K562 (cell line): ENCODE data around the gene SLC25A42. TPM values are rescaled to one million over a fixed set of nuclear protein-coding genes. Genes with fewer than 3 reads are reported as not detected.

Experiments used
- BMI1 ChIP-seq: fragments of 150-350 bp; IDR thresholded peaks from 2 replicates; pipeline ENCODE4 v1.6.1; 2014; ENCODE audit warnings: low read length
- GATAD2A ChIP-seq: fragments of 450-650 bp; IDR thresholded peaks from 2 replicates; pipeline ENCODE4 v1.6.1; 2017
- GTF2E2 ChIP-seq: fragments of 200-800 bp; sonication (Bioruptor generic); IDR thresholded peaks from 2 replicates; pipeline ENCODE4 v1.6.1; 2016; ENCODE audit warnings: missing genetic modification characterization, missing compliant biosample characterization
- KLF13 ChIP-seq: fragments of 450-650 bp; IDR thresholded peaks from 2 replicates; pipeline ENCODE4 v1.6.1; 2016; ENCODE audit warnings: missing genetic modification characterization, low read depth, mild to moderate bottlenecking, missing compliant biosample characterization, moderate library complexity, borderline replicate concordance
- MCM2 ChIP-seq: fragments of 450-650 bp; IDR thresholded peaks from 2 replicates; pipeline ENCODE4 v1.6.1; 2017; ENCODE audit warnings: low read depth, mild to moderate bottlenecking
- MIER1 ChIP-seq: fragments of 450-650 bp; IDR thresholded peaks from 2 replicates; pipeline ENCODE4 v1.6.1; 2016; ENCODE audit warnings: antibody characterized with exemption, mild to moderate bottlenecking, low read depth
- NFIC ChIP-seq: fragments of 450-650 bp; IDR thresholded peaks from 2 replicates; pipeline ENCODE4 v1.6.1; 2017; ENCODE audit warnings: mild to moderate bottlenecking, inconsistent platforms
- PHF21A ChIP-seq: fragments of 450-650 bp; IDR thresholded peaks from 2 replicates; pipeline ENCODE4 v1.6.1; 2017; ENCODE audit warnings: low read depth, borderline replicate concordance
- POLR2H ChIP-seq: IDR thresholded peaks from 2 replicates; pipeline ENCODE4 v1.6.1; 2016; ENCODE audit warnings: missing genetic modification characterization, low read depth, mild to moderate bottlenecking, control low read depth, missing compliant biosample characterization, moderate library complexity
- RAD51 ChIP-seq: fragments of 450-650 bp; IDR thresholded peaks from 2 replicates; pipeline ENCODE4 v1.7.1; 2016; ENCODE audit warnings: low read depth, mild to moderate bottlenecking, borderline replicate concordance
- SAP30 ChIP-seq: fragments of 200-600 bp; sonication (generic); IDR thresholded peaks from 2 replicates; pipeline ENCODE4 v1.6.1; 2012; ENCODE audit warnings: borderline replicate concordance, low read depth, mild to moderate bottlenecking, moderate library complexity, low read length, control low read depth, inconsistent platforms; ENCODE audit not compliant: insufficient read depth, poor library complexity, severe bottlenecking
- SMAD3 ChIP-seq: fragments of 450-650 bp; formaldehyde crosslinking; conservative IDR thresholded peaks from 2 replicates; pipeline ENCODE4 v1.4.0; 2020; ENCODE audit warnings: mild to moderate bottlenecking
- STAT5B ChIP-seq: fragments of 250-450 bp; sonication (Bioruptor Pico); IDR thresholded peaks from 2 replicates; pipeline ENCODE4 v1.8.0; 2021; ENCODE audit warnings: mild to moderate bottlenecking, inconsistent platforms
- XRCC3 ChIP-seq: fragments of 450-650 bp; IDR thresholded peaks from 2 replicates; pipeline ENCODE4 v1.6.1; 2017; ENCODE audit warnings: mild to moderate bottlenecking, moderate library complexity
- ZNF217 ChIP-seq: sonication (generic); formaldehyde crosslinking; IDR thresholded peaks from 2 replicates; pipeline ENCODE4 v1.8.0; 2022; ENCODE audit warnings: mild to moderate bottlenecking, missing genetic modification reagents
- ZNF274 ChIP-seq: IDR thresholded peaks from 2 replicates; pipeline ENCODE4 v1.6.1; 2011; ENCODE audit warnings: low read depth, mild to moderate bottlenecking, low read length, moderate library complexity, borderline replicate concordance
- ZNF41 ChIP-seq: fragments of 250-450 bp; sonication (Bioruptor Pico); conservative IDR thresholded peaks from 2 replicates; pipeline ENCODE4 v1.4.0; 2020; ENCODE audit warnings: mild to moderate bottlenecking
- ZNF507 ChIP-seq: conservative IDR thresholded peaks from 2 replicates; pipeline ENCODE4 v1.6.1; 2017; ENCODE audit warnings: missing genetic modification characterization, missing compliant biosample characterization
- ZNF780A ChIP-seq: fragments of 250-450 bp; sonication (Bioruptor Pico); IDR thresholded peaks from 2 replicates; pipeline ENCODE4 v1.5.0; 2021; ENCODE audit warnings: mild to moderate bottlenecking
- polyA plus RNA-seq, 8 experiments: library from polyadenylated mRNA; depleted of rRNA in 4 of 8; stranded (reverse) in 5 of 8; unstranded in 3 of 8; fragments of >200 nt; fragmentation: Nextera tagmentation in 2 of 8; fragmentation: Illumina TruSeq in 1 of 8; extraction: Ambion mirVana in 2 of 8; extraction: Trizol in 1 of 8; gene quantifications; 2 replicates each; pipeline versions ENCODE4 v1.2.1 to v1.2.3, GENCODE V29; 2011 to 2014; ENCODE audit warnings: inconsistent platforms in 1 of 8, missing spikeins in 1 of 8
- total RNA-seq, 7 experiments: library from RNA; depleted of rRNA in 6 of 7; stranded (reverse); fragments of >200 nt in 6 of 7; fragmentation: Illumina TruSeq in 2 of 7; extraction: Trizol in 2 of 7; gene quantifications; 2 replicates each; pipeline versions ENCODE4 v1.2.1 to v1.2.3, GENCODE V29; 2011 to 2021; ENCODE audit warnings: low replicate concordance in 1 of 7
- TF ChIP-seq, protein P1 (sequence below): IDR thresholded peaks from 2 replicates; pipeline ENCODE4 v1.6.1; 2011; ENCODE audit warnings: borderline replicate concordance, low read depth, mild to moderate bottlenecking, moderate library complexity, low read length; ENCODE audit not compliant: insufficient read depth, poor library complexity, severe bottlenecking
- TF ChIP-seq, protein P2 (sequence below): IDR thresholded peaks from 2 replicates; pipeline ENCODE4 v1.6.1; 2011; ENCODE audit not compliant: insufficient read length; ENCODE audit errors: extremely low read depth
- TF ChIP-seq, protein P3 (sequence below), 2 experiments: fragments of 450-650 bp in 1 of 2; sonication (generic) in 1 of 2; formaldehyde crosslinking in 1 of 2; IDR thresholded peaks in 1 of 2; conservative IDR thresholded peaks in 1 of 2; 2 replicates each; pipeline versions ENCODE4 v1.6.1 to v1.8.1; 2016 to 2023; ENCODE audit warnings: mild to moderate bottlenecking in 2 of 2, moderate library complexity in 2 of 2, inconsistent platforms in 1 of 2, missing genetic modification reagents in 1 of 2
- TF ChIP-seq, protein P4 (sequence below): sonication (generic); formaldehyde crosslinking; IDR thresholded peaks from 2 replicates; pipeline ENCODE4 v1.8.1; 2023; ENCODE audit warnings: mild to moderate bottlenecking, missing genetic modification reagents, moderate library complexity

SLC25A42 gene
- total and polyA plus RNA-seq, 9 of the 15 experiments (the other 6 are each of a cell fraction or from before 2014, with no cell fraction given), result 0.59 to 32.2 (median 14.1) TPM

DNA sequence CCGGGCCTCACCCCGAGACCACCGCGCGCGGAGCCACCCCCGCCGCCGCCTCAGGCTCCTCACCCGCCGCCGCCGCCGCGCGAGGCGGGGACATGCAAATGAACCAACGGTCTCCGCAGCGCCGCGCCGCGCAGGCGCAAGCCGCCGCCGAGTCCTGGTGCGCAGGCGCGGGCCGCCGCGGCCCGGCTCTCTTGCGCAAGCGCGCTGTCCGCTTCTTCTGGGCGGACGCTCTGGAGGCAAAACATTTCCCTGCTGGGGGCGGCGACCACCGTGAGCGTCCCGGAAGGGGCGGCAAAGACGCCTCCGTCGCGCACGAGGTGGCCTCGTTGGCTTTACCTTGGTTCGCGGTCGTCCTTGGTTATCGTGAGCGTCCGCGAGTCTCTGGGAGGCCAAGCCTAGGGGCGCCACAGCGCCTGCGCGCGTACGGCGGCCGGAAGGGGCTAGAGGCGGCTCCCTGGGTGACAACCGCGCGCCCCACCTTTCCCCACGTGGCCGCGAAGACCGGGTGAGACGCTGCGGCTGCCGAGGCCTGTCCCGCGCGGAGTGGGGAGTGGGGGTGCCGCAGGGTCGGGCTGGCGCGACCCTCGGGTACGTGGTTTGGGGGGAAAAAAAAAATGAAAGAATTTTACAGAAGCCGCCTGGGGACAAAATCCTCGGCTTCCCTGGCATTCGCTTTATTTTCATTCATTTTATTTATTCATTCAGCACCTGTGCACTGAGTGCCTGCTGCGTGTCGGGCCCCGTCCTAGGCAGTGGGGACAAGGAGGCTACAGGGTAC is 30.2 kb upstream of the SLC25A42 start, which contains the start of the genes ARMC6 and SUGP2 (continued):
- TF ChIP-seq, protein P1, sequence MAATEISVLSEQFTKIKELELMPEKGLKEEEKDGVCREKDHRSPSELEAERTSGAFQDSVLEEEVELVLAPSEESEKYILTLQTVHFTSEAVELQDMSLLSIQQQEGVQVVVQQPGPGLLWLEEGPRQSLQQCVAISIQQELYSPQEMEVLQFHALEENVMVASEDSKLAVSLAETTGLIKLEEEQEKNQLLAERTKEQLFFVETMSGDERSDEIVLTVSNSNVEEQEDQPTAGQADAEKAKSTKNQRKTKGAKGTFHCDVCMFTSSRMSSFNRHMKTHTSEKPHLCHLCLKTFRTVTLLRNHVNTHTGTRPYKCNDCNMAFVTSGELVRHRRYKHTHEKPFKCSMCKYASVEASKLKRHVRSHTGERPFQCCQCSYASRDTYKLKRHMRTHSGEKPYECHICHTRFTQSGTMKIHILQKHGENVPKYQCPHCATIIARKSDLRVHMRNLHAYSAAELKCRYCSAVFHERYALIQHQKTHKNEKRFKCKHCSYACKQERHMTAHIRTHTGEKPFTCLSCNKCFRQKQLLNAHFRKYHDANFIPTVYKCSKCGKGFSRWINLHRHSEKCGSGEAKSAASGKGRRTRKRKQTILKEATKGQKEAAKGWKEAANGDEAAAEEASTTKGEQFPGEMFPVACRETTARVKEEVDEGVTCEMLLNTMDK, result peak; percentile 26
- TF ChIP-seq, protein P2, sequence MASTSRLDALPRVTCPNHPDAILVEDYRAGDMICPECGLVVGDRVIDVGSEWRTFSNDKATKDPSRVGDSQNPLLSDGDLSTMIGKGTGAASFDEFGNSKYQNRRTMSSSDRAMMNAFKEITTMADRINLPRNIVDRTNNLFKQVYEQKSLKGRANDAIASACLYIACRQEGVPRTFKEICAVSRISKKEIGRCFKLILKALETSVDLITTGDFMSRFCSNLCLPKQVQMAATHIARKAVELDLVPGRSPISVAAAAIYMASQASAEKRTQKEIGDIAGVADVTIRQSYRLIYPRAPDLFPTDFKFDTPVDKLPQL, result no peak
- TF ChIP-seq RAD51, result peak; percentile 17; the same call in 1 of the 2 replicates
- no peak for TF ChIP-seq ZNF41 (CRISPR knock-in tag)
- no peak for TF ChIP-seq ZNF780A
- peak; percentile 97 for TF ChIP-seq SAP30
- 0 out of 2 replicates have a peak, but pooled peaks have one; percentile 43 for TF ChIP-seq KLF13
- TF ChIP-seq STAT5B (CRISPR knock-in tag), result no peak
- TF ChIP-seq ZNF274, result no peak
- TF ChIP-seq GTF2E2, result no peak; the same call in 1 of the 2 replicates
- no peak for TF ChIP-seq MCM2
- no peak for TF ChIP-seq NFIC
- TF ChIP-seq ZNF217 (CRISPR knock-in tag), result no peak
- TF ChIP-seq MIER1, result peak; percentile 52; the same call in 1 of the 2 replicates
- TF ChIP-seq XRCC3, result no peak
- no peak for TF ChIP-seq POLR2H
- TF ChIP-seq, protein P3, sequence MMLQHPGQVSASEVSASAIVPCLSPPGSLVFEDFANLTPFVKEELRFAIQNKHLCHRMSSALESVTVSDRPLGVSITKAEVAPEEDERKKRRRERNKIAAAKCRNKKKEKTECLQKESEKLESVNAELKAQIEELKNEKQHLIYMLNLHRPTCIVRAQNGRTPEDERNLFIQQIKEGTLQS (IDR thresholded peaks at IDR 0.05), result no peak
- TF ChIP-seq, protein P3 (CRISPR knock-in tag; conservative IDR thresholded peaks at IDR 0.05), result 0 out of 2 replicates have a peak, but pooled peaks have one; percentile 39
- TF ChIP-seq PHF21A, result no peak
- TF ChIP-seq, protein P4, sequence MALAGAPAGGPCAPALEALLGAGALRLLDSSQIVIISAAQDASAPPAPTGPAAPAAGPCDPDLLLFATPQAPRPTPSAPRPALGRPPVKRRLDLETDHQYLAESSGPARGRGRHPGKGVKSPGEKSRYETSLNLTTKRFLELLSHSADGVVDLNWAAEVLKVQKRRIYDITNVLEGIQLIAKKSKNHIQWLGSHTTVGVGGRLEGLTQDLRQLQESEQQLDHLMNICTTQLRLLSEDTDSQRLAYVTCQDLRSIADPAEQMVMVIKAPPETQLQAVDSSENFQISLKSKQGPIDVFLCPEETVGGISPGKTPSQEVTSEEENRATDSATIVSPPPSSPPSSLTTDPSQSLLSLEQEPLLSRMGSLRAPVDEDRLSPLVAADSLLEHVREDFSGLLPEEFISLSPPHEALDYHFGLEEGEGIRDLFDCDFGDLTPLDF, result peak; percentile 79; the same call in 1 of the 2 replicates
- TF ChIP-seq ZNF507 (tag), result no peak
- no peak for TF ChIP-seq SMAD3 (CRISPR knock-in tag)
- no peak for TF ChIP-seq GATAD2A
- TF ChIP-seq BMI1, result no peak
